Panc1 (cell line): ENCODE data around the gene DENND2A. TPM values are rescaled to one million over a fixed set of nuclear protein-coding genes. Genes with fewer than 3 reads are reported as not detected.
"Not testable (repeated sequence)": the region's sequence is repeated elsewhere in the genome, so short reads cannot be mapped to it uniquely, and the experiment has no call there.

ENCODE experiments used
- ATAC-seq: fragments of 200-7000 bp; cut with Tn5 transposase; 2 replicates; pipeline ENCODE4 v1.9.1; 2020; ENCODE audit warnings: mild to moderate bottlenecking, moderate library complexity
- BruUV-seq: library from RNA; stranded (reverse); fragments of 400-500 nt; replicated peaks from 2 replicates; lab custom pipeline; 2021; lab: Mats Ljungman, UMichigan
- CTCF ChIA-PET: fragments of 300-600 bp; sonication (Branson Sonifier 250); formaldehyde crosslinking; loops from one replicate; lab custom pipeline; 2022; ENCODE audit warnings: antibody characterized with exemption; lab: Charles Lee
- POLR2A ChIA-PET: fragments of 300-600 bp; sonication (Branson Sonifier 250); formaldehyde crosslinking; loops from one replicate; lab custom pipeline; 2022; ENCODE audit warnings: antibody characterized with exemption; lab: Charles Lee
- DNase-seq: peaks from one replicate; pipeline ENCODE4 v3.0.0-alpha.2; 2010; ENCODE audit warnings: low read depth, low spot score
- H3K27ac ChIP-seq: 2 replicates; pipeline ENCODE4 v1.5.1; 2011; ENCODE audit warnings: mild to moderate bottlenecking, low read length, inconsistent platforms
- H3K27me3 ChIP-seq: fragments of 200-500 bp; sonication (Bioruptor generic); 2 replicates; pipeline ENCODE4 v1.6.0; 2014; ENCODE audit warnings: low read length, inconsistent platforms; ENCODE audit not compliant: control insufficient read depth, insufficient read depth
- H3K36me3 ChIP-seq: fragments of 200-500 bp; sonication (Bioruptor generic); 2 replicates; pipeline ENCODE4 v1.5.1; 2014; ENCODE audit warnings: inconsistent platforms, mild to moderate bottlenecking, low read length, moderate library complexity; ENCODE audit not compliant: control insufficient read depth, insufficient read depth
- H3K4me1 ChIP-seq: 2 replicates; pipeline ENCODE4 v1.5.1; 2011; ENCODE audit warnings: inconsistent platforms, mild to moderate bottlenecking, low read length, moderate library complexity; ENCODE audit not compliant: control insufficient read depth, insufficient read depth
- H3K4me3 ChIP-seq, 2 experiments: 2 replicates each; pipeline ENCODE4 v1.5.1; 2011 to 2012; ENCODE audit warnings: low read depth in 2 of 2, low read length in 2 of 2, mild to moderate bottlenecking in 2 of 2, inconsistent platforms in 1 of 2, moderate library complexity in 1 of 2
- H3K9me3 ChIP-seq: fragments of 200-500 bp; sonication (Bioruptor generic); 2 replicates; pipeline ENCODE4 v1.5.1; 2014; ENCODE audit warnings: low read depth, mild to moderate bottlenecking, inconsistent platforms, low read length, moderate library complexity; ENCODE audit not compliant: control insufficient read depth, insufficient read depth
- POLR2AphosphoS5 ChIP-seq: IDR thresholded peaks from 2 replicates; pipeline ENCODE4 v1.6.1; 2012; ENCODE audit warnings: mild to moderate bottlenecking, low read depth, low read length, moderate library complexity
- REST ChIP-seq, 2 experiments: IDR thresholded peaks; 2 replicates each; pipeline ENCODE4 v1.6.1; 2011 to 2012; ENCODE audit warnings: low read depth in 2 of 2, control low read depth in 1 of 2, low read length in 1 of 2, mild to moderate bottlenecking in 1 of 2, moderate library complexity in 1 of 2; ENCODE audit not compliant: insufficient read depth in 1 of 2
- SIN3A ChIP-seq: IDR thresholded peaks from 2 replicates; pipeline ENCODE4 v1.6.1; 2012; ENCODE audit warnings: low read depth, mild to moderate bottlenecking, low read length, moderate library complexity, borderline replicate concordance; ENCODE audit not compliant: insufficient read depth
- TCF7L2 ChIP-seq: IDR thresholded peaks from 2 replicates; pipeline ENCODE4 v1.6.1; 2011; ENCODE audit warnings: mild to moderate bottlenecking, low read depth, low read length, inconsistent platforms
- in situ Hi-C: cut with HindIII; loops from 2 replicates; pipeline ENCODE4 v1.10.0; 2016; ENCODE audit warnings: low sequenced_read_pairs, low pct_unique_long_range_greater_than_20kb
- intact Hi-C: fragments of 100-400 bp; cut with micrococcal nuclease; formaldehyde crosslinking; loops from one replicate; pipeline ENCODE4 v1.10.0; 2022; ENCODE audit not compliant: unreplicated experiment
- total RNA-seq: library from RNA; stranded (reverse); gene quantifications from one replicate; pipeline ENCODE4 v1.2.1, GENCODE V29; 2021; ENCODE audit not compliant: unreplicated experiment
- TF ChIP-seq, protein P1 (sequence below): fragments of 450-650 bp; IDR thresholded peaks from 2 replicates; pipeline ENCODE4 v1.5.1; 2017; ENCODE audit warnings: mild to moderate bottlenecking

DENND2A gene
- total RNA-seq, 1 experiment from 2014 or later, result 1.4 TPM

DNA sequence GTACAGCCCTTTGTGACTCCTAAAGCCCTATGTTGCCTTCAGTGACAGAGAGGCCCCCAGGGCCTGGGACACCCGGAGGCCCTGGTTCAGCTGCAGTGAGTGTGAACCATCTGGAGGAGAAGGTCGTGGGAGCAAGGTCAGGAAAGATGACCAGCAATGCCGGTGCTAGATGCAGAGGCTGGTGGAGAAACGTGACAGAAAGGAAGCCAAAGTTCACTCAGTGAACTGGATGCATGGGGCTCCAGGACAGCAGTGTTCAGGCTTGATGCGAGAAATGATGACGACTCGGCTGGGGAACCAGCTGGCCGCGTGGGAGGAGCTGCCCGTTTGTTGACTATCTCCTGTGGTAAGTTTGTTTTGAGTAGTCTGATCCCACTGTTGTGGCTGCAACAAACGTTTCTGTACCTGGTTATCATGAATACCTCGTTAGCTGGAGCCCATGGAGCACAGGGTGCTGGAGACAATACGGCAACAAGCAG, 107.2 kb downstream of the DENND2A start:
- no peak overlapping the region for H3K4me3 ChIP-seq
- DNase-seq (no peak), ATAC-seq (no peak)
- H3K9me3 ChIP-seq, result no peaks in the 10 kb centered on the region
- POLR2A ChIA-PET, result interaction anchor here (0.6 kb wide), 1 partner anchor 226 kb away, joined by 4 read pairs; no protein-coding TSS in a partner anchor
- no TSS peak for BruUV-seq
- no peak overlapping the region for H3K27ac ChIP-seq
- TF ChIP-seq SIN3A (no peak), REST (IDR thresholded peaks at IDR 0.05; ENCODE audit: insufficient read depth in 1 of 2, low read depth in 2 of 2, low read length in 1 of 2) (no peak), TCF7L2 (no peak), POLR2AphosphoS5 (no peak)
- TF ChIP-seq, protein P1, sequence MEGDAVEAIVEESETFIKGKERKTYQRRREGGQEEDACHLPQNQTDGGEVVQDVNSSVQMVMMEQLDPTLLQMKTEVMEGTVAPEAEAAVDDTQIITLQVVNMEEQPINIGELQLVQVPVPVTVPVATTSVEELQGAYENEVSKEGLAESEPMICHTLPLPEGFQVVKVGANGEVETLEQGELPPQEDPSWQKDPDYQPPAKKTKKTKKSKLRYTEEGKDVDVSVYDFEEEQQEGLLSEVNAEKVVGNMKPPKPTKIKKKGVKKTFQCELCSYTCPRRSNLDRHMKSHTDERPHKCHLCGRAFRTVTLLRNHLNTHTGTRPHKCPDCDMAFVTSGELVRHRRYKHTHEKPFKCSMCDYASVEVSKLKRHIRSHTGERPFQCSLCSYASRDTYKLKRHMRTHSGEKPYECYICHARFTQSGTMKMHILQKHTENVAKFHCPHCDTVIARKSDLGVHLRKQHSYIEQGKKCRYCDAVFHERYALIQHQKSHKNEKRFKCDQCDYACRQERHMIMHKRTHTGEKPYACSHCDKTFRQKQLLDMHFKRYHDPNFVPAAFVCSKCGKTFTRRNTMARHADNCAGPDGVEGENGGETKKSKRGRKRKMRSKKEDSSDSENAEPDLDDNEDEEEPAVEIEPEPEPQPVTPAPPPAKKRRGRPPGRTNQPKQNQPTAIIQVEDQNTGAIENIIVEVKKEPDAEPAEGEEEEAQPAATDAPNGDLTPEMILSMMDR, result no peak
- in situ Hi-C loops (no loop called here), intact Hi-C loops (no loop called here)
- H3K36me3 ChIP-seq, result no peaks in the 10 kb centered on the region
- CTCF ChIA-PET, result no interaction called here
- no peaks in the 10 kb centered on the region for H3K27me3 ChIP-seq
- H3K4me1 ChIP-seq, result no peaks in the 10 kb centered on the region

DNA sequence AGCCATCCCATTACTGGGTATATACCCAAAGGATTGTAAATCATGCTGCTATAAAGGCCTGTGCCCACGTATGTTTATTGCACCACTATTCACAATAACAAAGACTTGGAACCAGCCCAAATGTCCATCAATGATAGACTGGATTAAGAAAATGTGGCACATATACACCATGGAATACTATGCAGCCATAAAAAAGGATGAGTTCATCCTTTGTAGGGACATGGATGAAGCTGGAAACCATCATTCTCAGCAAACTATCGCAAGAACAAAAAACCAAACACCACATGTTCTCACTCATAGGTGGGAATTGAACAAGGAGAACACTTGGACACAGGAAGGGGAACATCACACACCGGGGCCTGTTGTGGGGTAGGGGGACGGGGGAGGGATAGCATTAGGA, 111.2 kb downstream of the DENND2A start:
- BruUV-seq, H3K36me3 ChIP-seq, H3K9me3 ChIP-seq, H3K4me3 ChIP-seq, H3K27me3 ChIP-seq, CTCF ChIA-PET, in situ Hi-C loops, DNase-seq, ATAC-seq, POLR2A ChIA-PET, H3K27ac ChIP-seq, intact Hi-C loops, H3K4me1 ChIP-seq: not testable (repeated sequence)

- H3K9me3 ChIP-seq, result no peaks in the 10 kb centered on the region
These were observed 113.6 kb downstream of the DENND2A start for GRCh38 chr7:140526787-140527664.

More at GRCh38 chr7:140526787-140527664, 113.6 kb downstream of the DENND2A start:
- DNase-seq, result no peak
- ATAC-seq, result peak; percentile 79
- ChIA-PET CTCF (no interaction called here), POLR2A (no interaction called here)
- Histone ChIP-seq H3K36me3 (no peaks in the 10 kb centered on the region), H3K4me1 (no peaks in the 10 kb centered on the region), H3K4me3 (no peak overlapping the region; a peak in 1 of 4 replicates), H3K27ac (no peak overlapping the region), H3K27me3 (no peaks in the 10 kb centered on the region)
- in situ Hi-C loops (no loop called here), intact Hi-C loops (no loop called here)
- BruUV-seq, result no TSS peak
- no peak for TF ChIP-seq REST (IDR thresholded peaks at IDR 0.05; ENCODE audit: insufficient read depth in 1 of 2, low read depth in 2 of 2, low read length in 1 of 2)
